Renal cortical epithelial cell (primary cell): ENCODE data around the gene RCE1. TPM values are rescaled to one million over a fixed set of nuclear protein-coding genes. Genes with fewer than 3 reads are reported as not detected.

ENCODE experiments used
- DNase-seq: peaks from one replicate; pipeline ENCODE4 v3.0.0-alpha.2; 2011; ENCODE audit warnings: low read depth
- total RNA-seq: library from RNA; depleted of rRNA; stranded (reverse); fragments of >200 nt; gene quantifications from 2 replicates; pipeline ENCODE4 v1.2.3, GENCODE V29; 2014

Gene RCE1
- total RNA-seq, 1 donor from 2014 or later: 26.4 TPM

DNA sequence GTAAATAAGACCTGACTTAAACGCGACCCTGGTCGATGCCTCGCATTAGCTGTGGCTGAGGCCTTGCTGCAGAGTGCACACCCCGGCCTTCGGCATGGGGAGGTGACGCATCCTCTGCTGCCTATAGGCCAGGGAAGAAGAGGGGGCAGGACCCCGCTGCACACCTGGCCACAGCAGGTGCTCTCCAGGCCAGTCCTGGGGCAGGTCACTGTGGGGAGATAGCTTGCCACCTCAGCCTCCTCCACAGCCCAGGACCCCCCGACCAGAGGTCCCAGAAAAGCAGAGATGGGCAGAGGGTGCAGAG, 26.3 kb downstream of the RCE1 start:
- DNase-seq: no peak

DNA sequence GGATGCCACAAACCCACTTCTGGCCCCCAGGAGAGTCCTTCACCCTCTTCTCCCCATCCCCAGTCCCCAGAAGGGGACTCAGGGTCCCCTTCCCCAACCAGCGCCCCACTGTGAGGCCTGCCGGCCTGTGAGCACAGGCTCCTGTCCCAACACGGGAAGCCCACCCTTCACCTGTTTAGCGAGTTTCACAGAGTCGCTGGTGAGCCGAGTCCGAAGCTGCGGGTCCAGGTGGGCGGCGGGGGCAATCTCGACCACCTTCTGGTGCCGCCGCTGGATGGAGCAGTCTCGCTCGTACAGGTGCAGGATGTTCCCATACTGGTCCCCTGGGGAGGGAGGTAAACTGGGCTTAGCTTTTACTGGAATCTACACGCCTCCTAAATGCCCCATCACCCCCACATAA, 26.9 kb downstream of the RCE1 start:
- no peak for DNase-seq

DNA sequence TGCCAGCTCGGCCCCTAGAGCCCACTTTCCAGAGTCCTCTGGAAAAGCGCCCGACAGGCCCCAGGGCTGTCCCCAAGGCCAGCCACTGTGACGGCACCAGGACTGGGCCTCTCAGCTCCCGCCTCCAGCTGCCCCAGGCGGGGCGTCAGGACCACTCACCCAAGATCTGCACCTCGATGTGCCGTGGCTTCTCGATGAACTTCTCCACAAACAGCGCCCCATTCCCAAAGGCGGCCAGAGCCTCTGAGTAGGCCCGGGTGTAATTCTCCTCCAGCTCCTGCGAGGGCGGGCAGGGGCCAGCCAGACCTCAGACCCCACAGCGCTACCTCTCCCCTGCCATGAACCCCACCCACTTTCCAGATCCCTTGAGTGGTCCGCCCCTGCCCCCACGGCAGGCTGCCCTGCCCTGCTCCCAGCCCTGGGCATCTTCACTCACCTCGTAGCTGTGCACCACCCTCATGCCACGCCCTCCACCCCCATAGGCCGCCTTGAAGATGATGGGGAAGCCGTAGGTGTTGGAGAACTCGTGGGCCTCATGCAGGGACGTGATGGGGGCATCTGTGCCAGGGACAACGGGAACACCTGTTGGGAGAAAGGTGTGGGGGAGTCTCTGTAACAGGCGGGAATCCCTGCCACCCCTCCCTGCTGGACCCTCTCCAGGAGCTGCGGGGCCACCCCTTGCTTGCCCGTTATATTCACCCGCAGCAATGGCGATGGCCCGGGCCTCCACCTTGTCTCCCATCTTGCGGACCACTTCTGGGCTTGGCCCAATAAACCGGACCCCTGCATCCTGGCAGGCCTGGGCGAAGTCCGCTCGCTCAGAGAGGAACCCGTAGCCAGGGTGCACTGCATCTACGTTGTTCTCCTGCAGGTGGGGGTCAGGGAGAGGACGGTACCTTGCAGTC, 27.6 kb downstream of the RCE1 start:
- no peak for DNase-seq

DNA sequence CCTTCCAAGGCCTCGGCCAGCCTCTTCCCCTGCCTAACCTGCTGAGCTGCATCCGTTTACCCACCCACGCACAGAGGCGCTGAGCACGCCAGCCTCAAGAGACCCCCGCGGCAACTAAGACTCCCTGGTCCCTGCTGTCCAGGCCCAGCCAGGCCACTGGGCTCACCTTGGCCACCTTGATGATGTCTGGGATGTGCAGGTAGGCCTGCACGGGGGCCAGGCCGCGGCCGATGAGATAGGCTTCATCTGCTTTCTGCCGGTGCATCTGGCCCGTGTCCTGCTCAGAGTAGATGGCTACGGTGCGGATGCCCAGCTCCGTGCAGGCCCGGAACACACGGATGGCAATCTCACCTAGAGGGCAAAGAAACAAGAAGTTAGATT, 28.3 kb downstream of the RCE1 start:
- no peak for DNase-seq

DNA sequence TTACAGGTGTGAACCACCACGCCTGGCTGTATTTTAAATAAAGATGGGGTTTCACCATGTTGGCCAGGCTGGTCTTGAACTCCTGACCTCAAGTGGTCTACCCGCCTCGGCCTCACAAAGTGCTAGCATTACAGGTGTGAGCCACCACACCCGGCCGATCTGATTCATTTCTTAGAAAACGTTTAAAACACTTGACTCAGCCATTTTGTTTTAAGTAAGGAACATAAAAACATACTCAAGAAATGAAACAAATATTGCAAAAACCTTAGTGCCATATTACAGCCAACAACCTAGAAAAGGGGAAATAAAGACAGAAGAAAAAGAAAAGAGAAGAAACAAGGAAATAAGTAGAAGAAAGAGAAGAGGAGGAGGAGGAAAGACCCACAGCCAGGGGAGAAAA, 31.0 kb downstream of the RCE1 start:
- DNase-seq: no peak

DNA sequence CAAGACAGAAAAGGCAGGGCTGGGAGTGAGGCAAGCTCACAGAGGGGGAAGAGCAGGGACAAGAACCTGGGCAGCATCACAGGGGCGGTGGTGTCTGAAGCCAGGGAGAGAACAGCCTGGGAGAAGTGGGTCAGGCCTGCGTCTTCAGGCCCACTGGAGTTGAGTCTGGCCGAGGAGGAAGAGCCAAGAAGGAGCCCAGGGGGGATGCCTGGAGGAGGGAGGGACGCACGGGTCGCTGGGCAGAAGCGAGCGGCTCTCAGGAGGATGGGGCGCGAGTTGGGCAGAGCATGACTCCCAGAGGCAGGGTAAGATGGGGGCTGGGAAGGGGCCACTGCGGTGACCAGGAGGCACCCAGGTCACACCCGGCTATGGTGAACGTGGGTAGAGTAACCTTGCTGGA, 32.1 kb downstream of the RCE1 start:
- DNase-seq: no peak

DNA sequence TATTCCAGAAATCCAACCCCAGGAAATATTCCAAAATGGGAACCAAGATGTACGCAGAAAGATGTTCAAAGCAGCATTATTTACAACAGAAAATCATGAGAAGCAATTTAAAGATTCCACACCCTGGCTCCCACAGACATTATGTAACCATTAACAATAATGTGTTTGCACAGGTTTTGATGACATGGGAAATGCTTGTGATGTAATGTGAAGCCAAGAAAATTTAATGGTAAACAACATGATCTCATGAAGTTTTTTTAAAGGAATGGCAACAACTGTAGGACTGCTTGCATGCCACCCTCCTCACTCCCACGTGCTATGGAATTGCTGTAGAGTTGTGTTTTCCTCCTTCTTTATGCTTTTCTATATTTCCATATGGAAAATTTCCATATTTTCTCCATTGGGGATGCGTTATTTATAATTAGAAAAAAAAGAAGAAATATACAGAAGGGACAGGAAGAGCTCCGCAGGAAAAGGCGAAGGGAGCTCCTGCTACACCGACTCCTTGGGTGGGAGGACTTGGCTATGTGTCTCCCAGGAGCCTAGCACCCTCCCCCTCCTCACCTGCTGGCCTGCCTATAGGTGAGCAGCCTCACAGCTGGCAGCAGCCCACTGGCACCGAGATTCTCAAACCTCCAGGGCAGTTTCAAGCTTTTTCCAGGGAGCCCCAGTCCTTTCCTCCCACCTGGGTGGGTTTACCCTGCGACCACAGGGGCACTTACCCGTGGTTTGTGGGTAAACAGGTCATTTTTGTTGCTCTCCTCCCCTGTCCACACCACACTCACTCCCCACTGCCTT, 34.5 kb downstream of the RCE1 start:
- DNase-seq: peak; percentile 59

DNA sequence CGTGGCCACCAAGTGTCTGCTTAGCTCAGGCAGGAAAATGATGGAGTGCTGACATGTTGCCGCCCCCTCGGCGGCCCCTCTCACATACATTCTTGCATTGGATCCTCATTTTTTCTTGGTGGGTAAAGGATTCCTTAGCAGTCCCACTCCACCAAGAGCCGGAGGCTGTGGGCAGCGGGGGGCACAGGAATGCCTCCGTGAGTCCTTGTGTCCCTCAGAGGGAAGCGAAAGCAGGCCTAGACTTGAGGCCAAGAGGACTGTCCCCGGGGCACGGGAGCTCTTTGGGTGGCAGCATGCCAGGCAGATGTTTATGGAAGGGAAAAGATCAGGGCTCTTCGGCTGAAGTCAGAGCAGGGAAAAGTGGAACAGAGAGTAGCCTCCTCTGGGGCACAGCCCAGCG, 35.2 kb downstream of the RCE1 start:
- DNase-seq: no peak

DNA sequence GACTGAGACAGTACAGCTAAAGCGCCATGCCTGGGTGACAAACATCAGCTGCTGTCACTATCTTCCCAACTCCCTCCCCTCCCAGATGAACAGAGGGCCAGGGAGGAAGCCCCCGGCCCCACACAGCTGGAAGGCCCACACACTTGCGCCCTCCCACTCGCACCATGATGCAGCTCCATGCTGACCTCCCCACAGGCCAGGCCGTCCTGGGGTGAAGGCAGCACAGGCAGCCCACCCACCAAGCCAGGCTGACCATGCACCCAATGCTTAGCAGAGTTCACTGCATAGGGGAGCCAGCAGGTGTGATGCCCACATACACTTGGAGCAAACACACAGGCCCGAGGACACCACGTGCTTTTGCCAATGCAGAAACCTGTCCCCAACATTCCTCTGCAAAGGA, 35.8 kb downstream of the RCE1 start:
- DNase-seq: no peak

DNA sequence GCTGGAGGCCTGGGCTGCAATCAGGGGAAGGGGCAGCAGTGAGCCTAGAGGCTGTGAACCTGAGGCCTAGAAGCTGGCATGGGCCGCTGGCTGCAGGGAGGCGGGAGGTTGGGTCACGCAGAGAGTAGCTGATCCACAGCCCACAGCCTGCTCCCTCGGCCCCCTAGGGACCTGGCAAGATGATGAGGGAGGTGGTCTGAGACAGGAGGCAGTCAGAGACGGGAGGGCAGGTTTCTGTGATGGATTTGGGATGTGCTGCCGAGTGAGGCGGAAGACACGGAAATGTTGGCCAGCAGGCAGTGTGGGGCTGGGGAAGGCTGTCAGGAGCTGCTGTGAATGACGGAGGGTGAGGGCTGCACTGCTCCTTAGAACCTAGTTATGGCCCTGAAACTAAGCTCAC, 36.3 kb downstream of the RCE1 start:
- DNase-seq: no peak

DNA sequence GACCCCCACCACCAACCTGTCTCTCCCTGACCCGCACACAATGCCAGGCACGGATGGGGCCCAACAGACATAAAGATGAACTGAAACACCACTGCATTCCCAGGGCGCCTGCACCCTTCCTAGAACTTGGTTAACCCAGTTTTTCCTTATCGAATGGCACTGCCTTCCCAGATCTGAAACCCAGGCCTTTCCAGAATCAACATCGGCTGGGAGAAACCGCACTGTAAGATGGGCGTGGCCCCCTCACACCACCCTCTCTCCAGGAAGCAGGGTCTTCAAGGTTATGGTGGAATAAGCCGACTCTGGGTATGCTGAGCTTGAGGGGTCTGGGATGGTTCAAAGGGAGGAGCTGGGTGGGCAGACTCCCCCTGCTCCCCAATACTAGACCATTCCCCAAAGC, 36.8 kb downstream of the RCE1 start:
- no peak for DNase-seq

DNA sequence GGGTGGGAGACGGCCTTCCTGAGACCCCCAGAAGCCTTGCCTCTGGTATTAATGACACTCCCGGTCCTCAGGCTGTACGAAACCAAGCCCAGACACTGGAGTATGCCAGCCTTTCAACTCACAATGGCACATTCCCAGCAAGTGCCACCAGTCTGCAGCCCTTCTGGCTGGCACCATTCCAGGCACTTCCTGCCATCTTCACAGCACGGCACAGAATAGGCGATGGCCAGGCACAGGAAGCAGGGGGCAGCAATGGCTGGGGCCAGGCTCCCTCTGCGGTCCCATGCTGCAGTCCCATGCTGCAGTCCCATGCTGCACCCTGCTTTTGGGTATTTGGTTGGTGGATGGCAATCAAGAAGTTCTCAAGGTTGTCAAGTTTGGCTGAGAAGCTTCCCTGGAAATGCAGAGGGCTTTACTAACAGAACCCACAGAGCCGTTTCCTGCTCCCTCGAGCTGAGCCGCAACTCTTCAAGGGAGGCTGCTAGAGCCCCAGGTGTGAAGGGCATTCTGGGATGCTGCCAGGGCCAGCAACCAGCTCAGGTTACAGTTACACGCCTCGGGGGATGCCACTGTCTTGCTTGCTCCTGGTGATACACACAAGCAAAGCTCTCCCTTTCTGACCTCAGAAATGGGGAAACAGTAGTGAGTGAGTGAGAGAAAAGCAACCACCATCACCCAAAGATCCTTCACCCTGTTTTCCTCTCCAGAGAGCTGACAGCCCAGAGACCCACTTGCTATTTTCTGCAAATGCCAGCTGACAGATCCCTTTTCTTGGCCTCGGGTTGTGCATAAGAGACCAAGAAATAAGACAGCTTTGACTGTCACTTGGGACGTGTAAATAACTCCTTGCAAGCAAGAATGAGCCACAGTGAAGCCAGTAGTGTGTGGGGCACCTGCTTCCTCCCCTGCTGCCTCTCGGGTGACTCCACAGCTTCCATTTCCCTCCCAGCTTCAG, 37.5 kb downstream of the RCE1 start:
- peak; percentile 61 for DNase-seq

DNA sequence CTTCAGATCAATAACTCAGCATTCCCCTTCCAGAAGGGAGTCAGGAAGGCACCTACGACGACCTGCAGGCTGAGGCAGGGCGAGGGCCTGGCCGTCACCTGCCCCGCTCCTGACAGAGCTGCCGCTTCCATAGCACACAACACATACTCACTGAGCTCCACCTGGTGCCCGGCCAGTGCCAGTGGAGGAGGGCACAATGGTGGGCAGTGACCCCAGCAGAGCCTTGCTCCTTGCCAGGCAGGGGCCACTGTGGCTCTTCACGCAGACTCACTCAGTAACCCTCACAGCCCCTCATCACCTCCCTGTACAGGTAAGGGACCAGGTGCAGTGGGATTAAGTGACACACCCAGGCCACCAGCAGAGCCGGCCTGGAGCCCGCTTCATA, 38.2 kb downstream of the RCE1 start:
- DNase-seq: no peak

DNA sequence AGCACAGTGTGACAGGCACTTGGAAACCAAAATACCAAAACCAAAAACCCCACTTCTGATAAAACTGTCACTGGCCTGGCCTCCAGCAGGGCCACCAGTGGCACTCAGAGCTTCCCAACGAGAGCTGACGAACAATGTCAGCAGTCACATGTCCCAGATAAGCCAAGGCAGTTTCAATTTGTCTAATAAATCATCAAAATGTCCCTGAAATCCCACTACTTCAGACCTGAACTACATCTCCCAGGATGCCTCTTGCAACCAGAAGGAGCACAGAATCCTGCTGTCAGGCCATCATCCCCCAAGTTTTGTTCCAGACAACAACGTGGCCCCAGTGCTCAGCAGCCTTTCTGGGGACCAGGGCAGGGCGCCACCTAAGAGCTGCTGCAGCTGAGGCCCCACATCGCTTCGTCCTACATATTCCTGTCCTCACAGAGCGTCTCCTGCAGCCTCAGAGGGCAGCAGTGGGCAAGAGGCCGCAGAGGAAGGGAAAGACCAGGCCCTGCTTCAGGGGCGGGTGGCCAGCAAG, 38.7 kb downstream of the RCE1 start:
- DNase-seq: no peak

DNA sequence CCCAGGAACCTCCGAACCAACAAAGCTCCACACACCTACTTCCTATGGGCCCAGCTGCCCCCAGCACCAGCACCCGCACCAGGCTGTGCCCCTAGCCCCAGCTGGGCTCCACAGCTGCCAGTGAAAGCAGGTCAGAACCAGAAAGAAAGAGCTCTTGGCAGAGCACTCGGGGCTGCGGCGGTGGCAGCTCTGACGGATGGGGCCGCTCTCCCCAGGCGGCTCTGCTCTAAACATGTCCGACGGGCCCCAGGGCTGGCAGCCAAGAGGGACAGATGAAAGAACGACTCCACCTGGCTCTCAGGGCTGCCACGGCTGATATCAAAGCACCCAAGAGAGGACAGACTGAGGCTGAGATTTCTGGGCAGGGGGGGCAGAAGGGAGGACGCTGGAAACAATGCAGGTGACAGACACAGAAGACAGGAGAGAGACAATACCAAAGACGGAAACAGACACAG, 39.3 kb downstream of the RCE1 start:
- no peak for DNase-seq

DNA sequence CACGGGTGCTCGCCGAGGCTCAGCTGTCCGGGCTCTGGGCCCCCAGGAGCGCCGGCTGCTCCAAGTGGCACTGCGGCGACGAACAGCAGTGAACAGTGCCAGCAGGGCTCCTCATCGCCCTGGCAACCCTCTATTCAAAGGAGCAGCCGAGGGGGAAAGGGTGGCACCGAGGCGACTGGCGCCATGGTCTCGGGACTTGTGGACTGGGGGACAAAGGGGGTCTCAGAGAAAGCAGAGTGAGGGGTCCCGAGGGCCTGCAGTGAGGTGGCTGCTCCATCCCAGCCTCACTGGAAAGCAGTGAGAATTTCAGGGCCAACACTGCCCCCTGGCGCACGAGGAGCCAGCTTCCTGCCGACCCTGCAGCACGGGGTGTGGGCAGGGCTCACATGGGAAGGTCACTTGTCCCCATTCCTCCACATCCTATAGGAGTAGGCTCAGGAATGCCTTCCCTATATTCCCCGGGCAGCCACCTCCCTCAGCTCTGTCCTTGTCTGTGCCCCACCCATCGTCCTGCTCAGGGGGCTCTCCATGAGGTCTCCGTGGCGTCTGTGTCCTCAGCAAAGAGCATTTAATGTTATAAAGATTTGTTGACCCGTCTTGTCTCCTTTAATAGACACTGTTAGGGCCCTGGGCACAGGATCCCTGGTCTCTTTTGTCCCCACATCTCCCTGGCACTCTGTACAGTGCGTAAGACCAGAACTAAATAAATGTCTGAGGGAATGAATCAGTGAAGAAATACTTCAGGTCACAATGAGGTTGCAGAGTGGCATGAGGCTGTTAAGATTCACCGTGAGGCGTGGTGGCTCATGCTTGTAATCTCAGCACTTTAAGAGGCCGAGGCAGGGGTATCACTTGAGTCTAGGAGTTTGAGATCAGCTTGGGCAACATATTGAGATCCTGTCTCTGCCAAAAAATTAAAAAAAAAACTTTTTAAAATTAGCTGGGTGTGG, 40.0 kb downstream of the RCE1 start:
- DNase-seq: peak; percentile 82

DNA sequence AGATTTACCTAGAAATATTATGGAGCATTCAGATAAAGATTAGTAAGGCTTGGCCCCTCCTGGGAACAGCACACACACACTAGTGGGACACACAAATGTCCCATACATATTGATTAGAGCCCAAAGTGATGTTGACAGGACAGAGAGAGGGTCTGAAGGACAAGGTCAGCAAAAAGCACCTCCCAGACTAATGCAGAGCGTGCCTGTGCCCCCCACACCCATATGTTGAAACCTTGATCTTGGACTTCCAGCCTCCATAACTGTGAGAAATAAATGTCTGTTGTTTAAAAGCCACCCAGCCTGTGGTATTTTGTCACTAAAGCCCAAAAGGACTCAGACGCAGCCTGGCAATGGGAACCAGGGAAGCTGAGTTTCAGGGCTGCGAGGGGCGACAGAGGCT, 41.2 kb downstream of the RCE1 start:
- DNase-seq: no peak

DNA sequence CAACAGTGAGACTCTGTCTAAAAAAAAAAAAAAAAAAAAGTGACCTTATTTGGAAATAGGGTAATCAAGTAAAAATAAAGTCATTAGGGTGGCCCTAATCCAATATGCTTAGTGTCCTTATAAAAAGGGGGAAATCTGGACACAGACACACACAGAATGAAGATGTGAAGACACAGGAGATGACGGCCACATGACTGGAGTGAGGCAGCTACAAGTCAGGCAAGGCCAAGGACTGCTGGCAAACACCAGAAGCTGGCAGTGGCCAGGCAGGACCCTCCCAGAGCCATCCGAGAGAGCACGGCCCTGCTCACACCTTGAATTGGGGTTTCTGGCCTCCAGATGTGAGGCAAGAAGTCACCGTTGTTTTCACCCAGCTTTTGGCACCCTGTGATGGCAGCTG, 42.2 kb downstream of the RCE1 start:
- DNase-seq: no peak

DNA sequence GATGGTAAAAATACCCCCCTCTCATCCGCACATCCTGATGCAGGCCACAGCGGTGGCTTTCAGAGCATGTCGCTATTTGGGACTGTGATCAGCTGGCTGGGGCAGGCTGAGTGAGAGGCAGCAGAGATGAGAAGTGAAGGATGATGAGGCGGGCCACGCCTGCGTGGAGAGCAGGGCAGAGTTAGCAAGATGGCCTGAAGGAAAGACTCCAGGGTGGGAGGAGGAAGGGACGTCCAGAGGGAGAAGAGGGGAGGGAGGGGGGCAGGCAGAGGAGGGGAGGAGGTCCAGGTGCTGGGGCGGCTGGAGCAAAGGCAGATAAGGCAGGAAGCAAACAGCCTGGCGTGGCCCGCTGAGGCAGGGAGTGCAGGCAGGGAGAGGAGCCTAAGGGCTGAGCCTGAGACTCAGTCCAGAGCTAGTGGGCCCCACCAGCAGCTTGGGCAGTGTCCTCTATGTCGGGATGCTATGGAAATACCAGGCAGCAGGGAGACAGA, 42.8 kb downstream of the RCE1 start:
- DNase-seq: no peak

DNA sequence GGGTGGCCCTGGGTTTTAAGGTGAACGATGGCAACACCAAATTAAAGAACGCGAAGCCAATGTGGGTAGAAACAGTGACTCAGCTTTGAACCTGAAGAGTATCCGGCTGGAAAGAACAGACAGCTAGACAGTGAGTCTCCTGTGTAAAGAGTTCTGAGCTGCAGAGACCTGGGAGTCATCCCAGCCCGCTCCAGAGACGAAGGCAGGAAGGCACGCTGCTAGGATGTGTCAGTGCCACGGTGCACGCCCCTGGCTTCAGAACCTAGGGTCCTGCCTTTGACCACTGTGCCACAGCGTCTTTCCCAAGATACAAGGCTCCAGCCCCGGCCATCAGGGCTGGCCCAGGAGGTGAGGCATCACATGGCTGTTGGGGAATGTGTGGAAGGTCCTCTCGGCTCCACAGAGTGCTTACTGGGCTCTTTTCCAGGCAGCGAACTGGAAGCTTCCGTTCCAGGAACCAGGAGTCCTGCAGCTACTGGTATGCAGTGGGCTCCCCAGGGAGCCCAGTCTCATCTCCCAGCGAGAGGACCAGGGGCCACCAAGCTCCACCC, 43.5 kb downstream of the RCE1 start:
- DNase-seq: peak; percentile 70
